Measurements from ENCODE around the gene DYRK1A. TPM values are rescaled to one million over a fixed set of nuclear protein-coding genes. Genes with fewer than 3 reads are reported as not detected.

DYRK1A gene
- total RNA-seq, 1 donor from 2014 or later: 108 TPM

- Mint-ChIP-seq H3K4me3 (no peak overlapping the region), H3K9me3 (peaks cover 65% of the 10 kb centered on the region), H3K27me3 (ENCODE audit: insufficient read depth, low read depth) (peaks cover 7% of the 10 kb centered on the region), H3K36me3 (peaks cover 65% of the 10 kb centered on the region), H3K27ac (no peak overlapping the region), H3K4me1 (peaks cover 3% of the 10 kb centered on the region)
- peaks cover 100% of the 10 kb centered on the region for H4K20me1 ChIP-seq (ENCODE audit: low read depth)
- no peak overlapping the region for H3K9ac ChIP-seq
- no peaks in the 10 kb centered on the region for H3K27me3 ChIP-seq
- no peak overlapping the region for H3K27ac ChIP-seq
- H3K36me3 ChIP-seq: no peaks in the 10 kb centered on the region
- peaks cover 19% of the 10 kb centered on the region for H3F3A ChIP-seq (ENCODE audit: low read depth)
- H2AFZ ChIP-seq (replicated peaks): no peak overlapping the region
- no peak overlapping the region for H3K4me2 ChIP-seq
- no peaks in the 10 kb centered on the region for H3K9me3 ChIP-seq (ENCODE audit: low read depth)
- H3K79me2 ChIP-seq (ENCODE audit: low read depth): peaks cover 100% of the 10 kb centered on the region
- TF ChIP-seq EZH2phosphoT487 (IDR thresholded peaks at IDR 0.05): no peak
- no peak for TF ChIP-seq EZH2 (IDR thresholded peaks at IDR 0.05)
- TF ChIP-seq CTCF (IDR thresholded peaks at IDR 0.05): no peak
- no peak overlapping the region for H3K4me3 ChIP-seq
- peaks cover 46% of the 10 kb centered on the region for H3K4me1 ChIP-seq
- no peak for DNase-seq (ENCODE audit: low spot score)
These were observed 12.1 kb downstream of the DYRK1A start for GRCh38 chr21:37378700-37379139.

- no peak overlapping the region for H3K9ac ChIP-seq
- no peak overlapping the region for H3K4me3 ChIP-seq
- Mint-ChIP-seq H3K27me3 (ENCODE audit: insufficient read depth, low read depth) (peaks cover 5% of the 10 kb centered on the region), H3K9me3 (peaks cover 68% of the 10 kb centered on the region), H3K27ac (no peak overlapping the region), H3K4me1 (peaks cover 3% of the 10 kb centered on the region), H3K36me3 (peaks cover 66% of the 10 kb centered on the region), H3K4me3 (no peak overlapping the region)
- H3F3A ChIP-seq (ENCODE audit: low read depth): peaks cover 22% of the 10 kb centered on the region
- no peaks in the 10 kb centered on the region for H3K9me3 ChIP-seq (ENCODE audit: low read depth)
- peaks cover 56% of the 10 kb centered on the region for H3K4me1 ChIP-seq
- no peaks in the 10 kb centered on the region for H3K27me3 ChIP-seq
- H2AFZ ChIP-seq (replicated peaks): no peak overlapping the region
- DNase-seq (ENCODE audit: low spot score): peak; percentile 21
- H3K79me2 ChIP-seq (ENCODE audit: low read depth): peaks cover 100% of the 10 kb centered on the region
- peak overlapping the region; percentile 62 for H3K27ac ChIP-seq
- no peaks in the 10 kb centered on the region for H3K36me3 ChIP-seq
- peak overlapping the region; percentile 5 for H3K4me2 ChIP-seq
- TF ChIP-seq EZH2phosphoT487 (IDR thresholded peaks at IDR 0.05): no peak
- no peak for TF ChIP-seq EZH2 (IDR thresholded peaks at IDR 0.05)
- TF ChIP-seq CTCF (IDR thresholded peaks at IDR 0.05): no peak
- H4K20me1 ChIP-seq (ENCODE audit: low read depth): peaks cover 100% of the 10 kb centered on the region
These were observed 14.1 kb downstream of the DYRK1A start for GRCh38 chr21:37380349-37381323.

GRCh38 chr21:37381883-37382585 is 15.5 kb downstream of the DYRK1A start:
- Histone ChIP-seq H4K20me1 (ENCODE audit: low read depth) (peaks cover 100% of the 10 kb centered on the region), H3K4me2 (peak overlapping the region; percentile 33)
- no peak for DNase-seq (ENCODE audit: low spot score)

More at GRCh38 chr21:37381883-37382585, 15.5 kb downstream of the DYRK1A start:
- peaks cover 66% of the 10 kb centered on the region for H3K4me1 ChIP-seq
- Mint-ChIP-seq H3K9me3 (peaks cover 66% of the 10 kb centered on the region), H3K4me3 (no peak overlapping the region), H3K27ac (no peak overlapping the region), H3K36me3 (peaks cover 66% of the 10 kb centered on the region), H3K4me1 (peaks cover 3% of the 10 kb centered on the region), H3K27me3 (ENCODE audit: insufficient read depth, low read depth) (peaks cover 2% of the 10 kb centered on the region)
- no peaks in the 10 kb centered on the region for H3K27me3 ChIP-seq
- H3K9ac ChIP-seq: no peak overlapping the region
- no peak overlapping the region for H3K4me3 ChIP-seq
- no peak overlapping the region for H2AFZ ChIP-seq (replicated peaks)
- H3K79me2 ChIP-seq (ENCODE audit: low read depth): peaks cover 100% of the 10 kb centered on the region
- H3K9me3 ChIP-seq (ENCODE audit: low read depth): no peaks in the 10 kb centered on the region
- peak overlapping the region; percentile 58 for H3K27ac ChIP-seq
- no peaks in the 10 kb centered on the region for H3K36me3 ChIP-seq
- peaks cover 25% of the 10 kb centered on the region for H3F3A ChIP-seq (ENCODE audit: low read depth)
- TF ChIP-seq EZH2phosphoT487 (IDR thresholded peaks at IDR 0.05) (no peak), EZH2 (IDR thresholded peaks at IDR 0.05) (no peak), CTCF (IDR thresholded peaks at IDR 0.05) (no peak)

Measured in neural progenitor cell (in vitro differentiated cells).